ENCODE results near the gene COL5A2. TPM values are rescaled to one million over a fixed set of nuclear protein-coding genes. Genes with fewer than 3 reads are reported as not detected.

The COL5A2 gene
- total RNA-seq, 2 donors from 2014 or later, result 8.2 to 17.6 TPM

DNA sequence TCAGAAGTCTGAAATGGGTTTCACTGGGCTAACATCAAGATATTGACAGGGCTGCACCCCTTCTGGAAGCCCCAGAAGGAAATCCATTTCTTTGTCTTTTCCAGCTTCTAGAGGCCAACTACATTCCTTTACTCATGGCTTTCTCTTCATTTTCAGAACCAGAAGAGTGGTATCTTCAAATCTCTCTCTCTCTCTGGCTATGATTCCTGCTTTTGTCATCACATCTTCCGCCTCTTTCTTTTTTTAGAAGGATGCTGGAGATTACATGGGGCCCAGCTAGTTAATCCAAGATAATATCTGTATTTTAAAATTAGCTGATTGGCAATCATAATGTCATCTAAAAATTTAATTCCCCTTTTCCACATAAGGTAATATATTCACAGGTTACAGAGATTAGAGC, 23.8 kb downstream of the COL5A2 start:
- H3K9me3 ChIP-seq, result no peaks in the 10 kb centered on the region
- H3K27ac ChIP-seq, result no peak overlapping the region
- intact Hi-C loops (cut with DNase I), result no loop called here
- no peak for DNase-seq (ENCODE audit: low spot score)
- no peaks in the 10 kb centered on the region for H3K27me3 ChIP-seq (replicated peaks; ENCODE audit: insufficient read depth)
- 83% methylated on average over 1 of the region's 1 CpG for WGBS
- H3K4me3 ChIP-seq, result no peak overlapping the region
- no peaks in the 10 kb centered on the region for H3K4me1 ChIP-seq (replicated peaks)
- no peak for TF ChIP-seq POLR2A (IDR thresholded peaks at IDR 0.05)
- TF ChIP-seq, protein P1, sequence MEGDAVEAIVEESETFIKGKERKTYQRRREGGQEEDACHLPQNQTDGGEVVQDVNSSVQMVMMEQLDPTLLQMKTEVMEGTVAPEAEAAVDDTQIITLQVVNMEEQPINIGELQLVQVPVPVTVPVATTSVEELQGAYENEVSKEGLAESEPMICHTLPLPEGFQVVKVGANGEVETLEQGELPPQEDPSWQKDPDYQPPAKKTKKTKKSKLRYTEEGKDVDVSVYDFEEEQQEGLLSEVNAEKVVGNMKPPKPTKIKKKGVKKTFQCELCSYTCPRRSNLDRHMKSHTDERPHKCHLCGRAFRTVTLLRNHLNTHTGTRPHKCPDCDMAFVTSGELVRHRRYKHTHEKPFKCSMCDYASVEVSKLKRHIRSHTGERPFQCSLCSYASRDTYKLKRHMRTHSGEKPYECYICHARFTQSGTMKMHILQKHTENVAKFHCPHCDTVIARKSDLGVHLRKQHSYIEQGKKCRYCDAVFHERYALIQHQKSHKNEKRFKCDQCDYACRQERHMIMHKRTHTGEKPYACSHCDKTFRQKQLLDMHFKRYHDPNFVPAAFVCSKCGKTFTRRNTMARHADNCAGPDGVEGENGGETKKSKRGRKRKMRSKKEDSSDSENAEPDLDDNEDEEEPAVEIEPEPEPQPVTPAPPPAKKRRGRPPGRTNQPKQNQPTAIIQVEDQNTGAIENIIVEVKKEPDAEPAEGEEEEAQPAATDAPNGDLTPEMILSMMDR (IDR thresholded peaks at IDR 0.05), result no peak
- TF ChIP-seq POLR2AphosphoS5 (IDR thresholded peaks at IDR 0.05), result no peak
- H3K36me3 ChIP-seq, result no peaks in the 10 kb centered on the region

DNA sequence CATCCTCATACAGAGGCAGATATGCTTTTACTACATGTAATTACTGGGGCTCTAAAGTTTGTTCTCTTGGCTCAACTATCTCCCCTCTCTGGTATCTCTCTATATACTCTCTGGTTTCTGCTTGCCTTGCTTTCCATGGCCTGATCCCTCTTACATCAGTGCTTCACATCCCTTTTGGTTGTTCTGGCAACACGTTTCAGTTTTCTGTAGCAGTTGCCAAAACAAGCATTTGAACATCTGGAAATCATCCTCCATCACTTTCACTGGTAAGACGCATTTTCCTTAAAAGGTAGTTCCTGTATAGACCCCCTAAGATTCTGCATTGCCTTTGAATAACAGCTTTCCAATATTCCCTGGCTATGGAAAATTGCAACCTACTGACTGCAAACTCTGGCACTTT, 25.9 kb downstream of the COL5A2 start:
- H3K4me1 ChIP-seq (replicated peaks), result no peaks in the 10 kb centered on the region
- H3K27ac ChIP-seq, result no peak overlapping the region
- H3K27me3 ChIP-seq (replicated peaks; ENCODE audit: insufficient read depth), result no peaks in the 10 kb centered on the region
- 53% methylated on average over 2 of the region's 2 CpGs for WGBS
- no peak for DNase-seq (ENCODE audit: low spot score)
- no peaks in the 10 kb centered on the region for H3K9me3 ChIP-seq
- TF ChIP-seq POLR2A (IDR thresholded peaks at IDR 0.05) (no peak), POLR2AphosphoS5 (IDR thresholded peaks at IDR 0.05) (no peak)
- TF ChIP-seq, protein P1 (IDR thresholded peaks at IDR 0.05), result no peak
- intact Hi-C loops (cut with DNase I), result no loop called here
- H3K4me3 ChIP-seq, result no peak overlapping the region
- no peaks in the 10 kb centered on the region for H3K36me3 ChIP-seq

DNA sequence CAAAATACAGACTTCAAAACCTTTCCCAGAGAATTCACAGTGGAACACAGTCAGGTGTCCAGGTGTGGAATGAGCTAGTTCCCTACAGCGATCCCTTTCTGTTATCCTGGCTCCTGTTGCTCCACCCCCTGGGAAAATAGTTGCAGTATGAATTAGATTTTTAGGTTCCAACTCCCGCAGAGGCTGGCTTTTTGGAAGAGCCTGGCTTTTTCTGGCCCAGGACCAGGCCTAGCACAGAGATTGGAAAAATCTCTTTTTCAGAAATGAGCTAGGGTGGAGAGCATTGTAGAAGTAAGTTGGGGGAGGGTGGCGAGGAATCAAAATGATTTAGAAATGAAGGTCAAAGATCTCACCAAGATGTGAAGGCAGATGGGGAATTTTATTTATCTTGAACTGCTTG, 27.1 kb downstream of the COL5A2 start:
- 71% methylated on average over 3 of the region's 3 CpGs for WGBS
- no peak overlapping the region for H3K27ac ChIP-seq

DNA sequence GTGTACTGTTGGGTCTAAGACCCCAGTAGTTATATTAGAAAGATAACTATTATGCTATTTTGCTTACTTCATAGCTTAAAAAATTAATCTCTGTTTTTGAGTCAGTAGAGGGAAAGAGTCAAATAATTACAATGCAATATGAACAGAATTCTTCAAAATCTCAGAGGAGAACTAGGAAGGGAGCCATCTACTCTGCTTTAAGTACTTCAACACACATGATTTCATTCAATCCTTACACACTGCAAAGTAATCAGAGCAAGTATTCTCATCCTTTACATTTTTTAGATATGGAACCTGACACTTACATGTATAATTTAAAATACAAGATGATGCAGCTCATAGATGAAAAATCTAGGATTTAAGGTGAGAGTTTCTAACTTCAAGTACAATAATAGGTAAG, 27.7 kb downstream of the COL5A2 start:
- no peaks in the 10 kb centered on the region for H3K4me1 ChIP-seq (replicated peaks)
- TF ChIP-seq POLR2AphosphoS5 (IDR thresholded peaks at IDR 0.05) (no peak), POLR2A (IDR thresholded peaks at IDR 0.05) (no peak)
- TF ChIP-seq, protein P1 (IDR thresholded peaks at IDR 0.05), result no peak
- no peak overlapping the region for H3K27ac ChIP-seq
- no peaks in the 10 kb centered on the region for H3K27me3 ChIP-seq (replicated peaks; ENCODE audit: insufficient read depth)
- H3K9me3 ChIP-seq, result no peaks in the 10 kb centered on the region
- DNase-seq (ENCODE audit: low spot score), result no peak
- H3K36me3 ChIP-seq, result no peaks in the 10 kb centered on the region
- no peak overlapping the region for H3K4me3 ChIP-seq
- intact Hi-C loops (cut with DNase I), result no loop called here

More for the DNA sequence above, 27.1 kb downstream of the COL5A2 start:
- Histone ChIP-seq H3K9me3 (no peaks in the 10 kb centered on the region), H3K27me3 (replicated peaks; ENCODE audit: insufficient read depth) (no peaks in the 10 kb centered on the region), H3K4me3 (no peak overlapping the region), H3K4me1 (replicated peaks) (no peaks in the 10 kb centered on the region), H3K36me3 (no peaks in the 10 kb centered on the region)
- intact Hi-C loops (cut with DNase I), result no loop called here
- no peak for DNase-seq (ENCODE audit: low spot score)
- TF ChIP-seq, protein P1 (IDR thresholded peaks at IDR 0.05), result no peak
- no peak for TF ChIP-seq POLR2A (IDR thresholded peaks at IDR 0.05)

DNA sequence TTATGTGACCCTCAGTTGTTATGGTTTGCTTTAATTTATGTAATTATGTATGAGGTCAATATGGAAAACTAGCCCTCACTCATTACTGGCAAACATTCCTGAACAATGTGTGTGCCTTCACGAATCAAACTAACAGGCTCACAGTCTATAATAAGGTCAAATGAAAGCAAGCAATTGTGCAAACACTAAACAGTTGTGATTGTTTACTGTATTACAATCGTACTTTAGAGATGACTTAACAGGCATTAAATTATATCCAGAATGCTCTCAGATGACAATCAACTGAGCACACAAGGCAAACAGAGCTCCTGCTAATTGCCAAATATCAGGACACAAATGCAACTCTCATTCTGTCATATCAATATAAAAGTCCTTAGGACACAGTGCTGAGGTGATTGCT, 29.5 kb downstream of the COL5A2 start:
- H3K4me1 ChIP-seq (replicated peaks), result no peaks in the 10 kb centered on the region
- 2% methylated on average over 2 of the region's 2 CpGs for WGBS
- no peak for DNase-seq (ENCODE audit: low spot score)
- H3K27ac ChIP-seq, result no peak overlapping the region
- no peak overlapping the region for H3K4me3 ChIP-seq
- TF ChIP-seq, protein P1 (IDR thresholded peaks at IDR 0.05), result no peak
- TF ChIP-seq POLR2A (IDR thresholded peaks at IDR 0.05) (no peak), POLR2AphosphoS5 (IDR thresholded peaks at IDR 0.05) (no peak)
- no peaks in the 10 kb centered on the region for H3K36me3 ChIP-seq
- H3K27me3 ChIP-seq (replicated peaks; ENCODE audit: insufficient read depth), result no peaks in the 10 kb centered on the region
- no peaks in the 10 kb centered on the region for H3K9me3 ChIP-seq
- intact Hi-C loops (cut with DNase I), result no loop called here
